Mammary epithelial cell (primary cell): Measurements from ENCODE around the gene BAHD1.
A peak's percentile ranks its signal among the peaks of the same experiment; 100 is the strongest.

Experiments used
- CTCF ChIP-seq, 2 donors: IDR thresholded peaks in 1 of 2; conservative IDR thresholded peaks in 1 of 2; 2 replicates each; pipeline ENCODE4 v1.5.1; 2011 to 2012; ENCODE audit warnings: inconsistent platforms in 2 of 2, low read length in 2 of 2, mild to moderate bottlenecking in 2 of 2, control low read depth in 1 of 2, low read depth in 1 of 2; ENCODE audit not compliant: insufficient read depth in 1 of 2; ENCODE audit errors: extremely low read depth in 1 of 2
- EZH2 ChIP-seq: IDR thresholded peaks from 2 replicates; pipeline ENCODE4 v1.6.1; 2012; ENCODE audit warnings: low read length, inconsistent platforms, borderline replicate concordance

GRCh38 chr15:40440743-40441564, at the start of gene BAHD1:
- peak in 1 of 2 donors; percentile 16 for TF ChIP-seq CTCF (conservative IDR thresholded peaks at IDR 0.05 in 1 of 2, IDR thresholded peaks at IDR 0.05 in 1 of 2; ENCODE audit: extremely low read depth in 1 of 2, insufficient read depth in 1 of 2, low read depth in 1 of 2, low read length in 2 of 2)
- TF ChIP-seq EZH2: no peak
